Neural crest cell (in vitro differentiated cells): Measurements from ENCODE around the gene TRIP6. TPM values are rescaled to one million over a fixed set of nuclear protein-coding genes. Genes with fewer than 3 reads are reported as not detected.

ENCODE experiments used
- DNase-seq: peaks from one replicate; pipeline ENCODE4 v3.0.0; 2021; ENCODE audit warnings: low read depth, mixed read lengths, low spot score
- H3K27ac Mint-ChIP-seq: one replicate; pipeline ENCODE4 v1.8.0; 2021; ENCODE audit warnings: mild to moderate bottlenecking, mixed read lengths; ENCODE audit not compliant: unreplicated experiment
- H3K27me3 Mint-ChIP-seq: 2 replicates; pipeline ENCODE4 v1.8.0; 2021; ENCODE audit warnings: low read depth, mild to moderate bottlenecking, mixed read lengths
- H3K36me3 Mint-ChIP-seq: 2 replicates; pipeline ENCODE4 v1.8.0; 2021; ENCODE audit warnings: low read depth, mild to moderate bottlenecking, mixed read lengths
- H3K4me1 Mint-ChIP-seq: 2 replicates; pipeline ENCODE4 v1.8.0; 2021; ENCODE audit warnings: mixed read lengths
- H3K4me3 Mint-ChIP-seq: one replicate; pipeline ENCODE4 v1.8.0; 2021; ENCODE audit warnings: mild to moderate bottlenecking, mixed read lengths
- H3K9me3 Mint-ChIP-seq: 2 replicates; pipeline ENCODE4 v1.8.0; 2021; ENCODE audit warnings: mixed read lengths
- CTCF ChIP-seq: fragments of 200-600 bp; sonication (generic); conservative IDR thresholded peaks from 2 replicates; pipeline ENCODE4 v1.5.0; 2021; ENCODE audit warnings: antibody characterized with exemption, mild to moderate bottlenecking
- total RNA-seq: library from RNA; stranded (reverse); gene quantifications from 2 replicates; pipeline ENCODE4 v1.2.1, GENCODE V29; 2021

Gene TRIP6
- total RNA-seq, 1 donor from 2014 or later = 39.7 TPM

GRCh38 chr7:100878013-100878412 lies 10.8 kb downstream of the TRIP6 start:
- Mint-ChIP-seq H3K4me3 (peak overlapping the region; percentile 81), H3K27me3 (peaks cover 6% of the 10 kb centered on the region), H3K36me3 (peaks cover 30% of the 10 kb centered on the region), H3K4me1 (peaks cover 52% of the 10 kb centered on the region), H3K9me3 (no peaks in the 10 kb centered on the region), H3K27ac (no peak overlapping the region)
- TF ChIP-seq CTCF = no peak
- no peak for DNase-seq

DNA sequence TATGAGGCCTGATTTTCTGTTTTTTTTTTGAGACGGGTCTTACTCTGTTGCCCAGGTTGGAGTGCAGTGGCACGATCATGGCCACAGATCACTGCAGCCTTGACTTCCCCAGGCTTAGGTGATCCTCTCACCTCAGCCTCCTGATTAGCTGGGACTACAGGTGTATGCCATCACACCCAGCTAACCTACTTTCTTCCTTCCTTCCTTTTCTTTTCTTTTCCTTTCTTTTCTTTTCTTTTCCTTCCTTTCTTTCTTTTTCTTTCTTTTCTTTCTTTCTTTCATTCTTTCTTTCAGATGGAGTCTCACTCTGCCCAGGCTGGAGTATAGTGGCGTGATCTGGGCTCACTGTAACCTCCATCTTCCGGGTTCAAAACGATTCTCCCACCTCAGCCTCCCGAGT lies 11.5 kb downstream of the TRIP6 start:
- Mint-ChIP-seq H3K9me3 (no peaks in the 10 kb centered on the region), H3K27ac (no peak overlapping the region), H3K4me3 (peak overlapping the region; percentile 81), H3K27me3 (peaks cover 6% of the 10 kb centered on the region), H3K36me3 (peaks cover 33% of the 10 kb centered on the region), H3K4me1 (peaks cover 52% of the 10 kb centered on the region)
- no peak for TF ChIP-seq CTCF
- DNase-seq = no peak

- H3K4me3 Mint-ChIP-seq = peak overlapping the region; percentile 80
Measured at GRCh38 chr7:100879685-100880261, 12.6 kb downstream of the TRIP6 start.

DNA sequence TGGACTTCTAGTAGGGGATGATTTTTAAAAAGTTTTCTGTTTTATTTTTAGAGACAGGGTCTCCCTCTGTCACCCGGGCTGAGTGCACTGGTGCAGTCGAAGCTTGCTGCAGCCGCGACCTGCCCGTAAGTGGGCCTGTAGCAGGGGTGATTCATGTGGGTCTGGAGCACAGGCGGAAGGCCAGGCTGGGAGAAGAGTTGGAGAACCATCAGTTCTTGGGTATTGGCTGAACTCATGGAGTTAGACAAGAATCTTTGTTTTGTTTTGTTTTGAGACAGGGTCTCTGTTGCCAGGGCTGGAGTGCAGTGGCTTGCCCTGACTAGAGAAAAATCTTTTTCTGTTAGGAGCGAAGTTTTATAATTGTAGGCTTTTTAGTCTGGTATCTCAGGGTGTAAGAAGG lies 13.5 kb downstream of the TRIP6 start:
- H3K4me1 Mint-ChIP-seq = peaks cover 39% of the 10 kb centered on the region
- peaks cover 6% of the 10 kb centered on the region for H3K27me3 Mint-ChIP-seq
- peaks cover 31% of the 10 kb centered on the region for H3K36me3 Mint-ChIP-seq
- DNase-seq = no peak
- H3K4me3 Mint-ChIP-seq = peak overlapping the region; percentile 68
- no peak for TF ChIP-seq CTCF
- H3K9me3 Mint-ChIP-seq = no peaks in the 10 kb centered on the region
- peak overlapping the region; percentile 50 for H3K27ac Mint-ChIP-seq

More at GRCh38 chr7:100879685-100880261, 12.6 kb downstream of the TRIP6 start:
- Mint-ChIP-seq H3K4me1 (peaks cover 42% of the 10 kb centered on the region), H3K27ac (peak overlapping the region; percentile 52), H3K36me3 (peaks cover 30% of the 10 kb centered on the region), H3K27me3 (peaks cover 9% of the 10 kb centered on the region), H3K9me3 (no peaks in the 10 kb centered on the region)
- no peak for TF ChIP-seq CTCF
- no peak for DNase-seq

DNA sequence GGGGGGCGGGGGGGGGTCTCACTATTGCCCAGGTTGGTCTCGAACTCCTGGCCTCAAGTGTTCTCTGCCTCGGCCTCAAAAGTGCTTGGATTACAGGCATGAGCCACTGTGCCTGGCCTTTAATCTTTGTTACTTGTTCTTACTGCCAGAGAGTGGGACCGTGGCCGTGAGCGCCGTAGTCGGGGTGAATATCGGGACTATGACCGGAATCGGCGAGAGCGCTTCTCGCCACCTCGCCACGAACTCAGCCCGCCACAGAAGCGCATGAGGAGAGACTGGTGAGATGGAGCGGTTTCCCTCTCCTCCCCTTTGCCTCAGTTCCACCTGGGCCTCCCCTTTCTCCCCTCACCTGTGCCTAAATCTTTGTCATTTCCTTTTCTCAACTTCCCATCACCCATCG lies 13.9 kb downstream of the TRIP6 start:
- peaks cover 40% of the 10 kb centered on the region for H3K4me1 Mint-ChIP-seq
- no peak for TF ChIP-seq CTCF
- H3K9me3 Mint-ChIP-seq = no peaks in the 10 kb centered on the region
- peak overlapping the region; percentile 45 for H3K27ac Mint-ChIP-seq
- H3K36me3 Mint-ChIP-seq = peaks cover 34% of the 10 kb centered on the region
- H3K27me3 Mint-ChIP-seq = peaks cover 6% of the 10 kb centered on the region
- no peak for DNase-seq
- peak overlapping the region; percentile 44 for H3K4me3 Mint-ChIP-seq
